ENCODE results near the gene STYXL2. TPM values are rescaled to one million over a fixed set of nuclear protein-coding genes. Genes with fewer than 3 reads are reported as not detected.

Gene STYXL2
- total and polyA plus RNA-seq, 9 of the 15 experiments (the other 6 are each of a cell fraction or from before 2014, with no cell fraction given): not detected

GRCh38 chr1:167114725-167115124 lies 20.9 kb downstream of the STYXL2 start (continued):
- TF ChIP-seq ZBTB34 (CRISPR knock-in tag; IDR thresholded peaks at IDR 0.05) (no peak), XRCC5 (IDR thresholded peaks at IDR 0.05; ENCODE audit: low read depth, low read length) (no peak), NFXL1 (CRISPR knock-in tag; IDR thresholded peaks at IDR 0.05) (no peak), PCBP1 (IDR thresholded peaks at IDR 0.05; ENCODE audit: low read depth, low read length, poor library complexity, severe bottlenecking) (no peak), NKRF (IDR thresholded peaks at IDR 0.05; ENCODE audit: borderline replicate concordance) (no peak), RAD21 (CRISPR knock-in tag; conservative IDR thresholded peaks at IDR 0.05 in 1 of 2, IDR thresholded peaks at IDR 0.05 in 1 of 2) (no peak)

- POLR2A ChIA-PET: interaction anchor here (0.7 to 1.2 kb wide), 4 partner anchors 11 to 425 kb away, joined by 3 read pairs; no protein-coding TSS in a partner anchor
- CTCF ChIA-PET (ENCODE audit: low intra/inter-chr PET ratio): no interaction called here
- 0% methylated on average over 5 of the region's 5 CpGs for WGBS (ENCODE audit: insufficient coverage, low coverage, missing lambda C conversion rate)
- Histone ChIP-seq H3K27me3 (ENCODE audit: control insufficient read depth in 2 of 2, insufficient read depth in 2 of 2, low read length in 2 of 2) (peaks cover 24 to 39% of the 10 kb centered on the region in 2 experiments), H3K36me3 (ENCODE audit: control insufficient read depth, insufficient read depth, low read length) (no peaks in the 10 kb centered on the region), H2AFZ (ENCODE audit: low read depth, low read length) (no peak overlapping the region), H3K27ac (ENCODE audit: extremely low read depth, low read depth, low read length) (no peak overlapping the region), H3K9ac (ENCODE audit: insufficient read depth in 1 of 2, low read depth in 2 of 2, low read length in 2 of 2) (no peak overlapping the region), H3K4me3 (no peak overlapping the region), H4K20me1 (replicated peaks; ENCODE audit: control insufficient read depth, insufficient read depth, low read length) (no peaks in the 10 kb centered on the region), H3K9me1 (ENCODE audit: control insufficient read depth, insufficient read depth, low read length) (no peaks in the 10 kb centered on the region), H3K4me1 (replicated peaks in 1 of 2; ENCODE audit: control insufficient read depth in 2 of 2, insufficient read depth in 2 of 2, low read length in 2 of 2) (no peaks in the 10 kb centered on the region), H3K9me3 (replicated peaks; ENCODE audit: control insufficient read depth, insufficient read depth, low read depth, low read length) (no peaks in the 10 kb centered on the region), H3K4me2 (ENCODE audit: insufficient read depth, low read length) (no peak overlapping the region), H3K79me2 (ENCODE audit: control insufficient read depth, insufficient read depth, low read length) (no peaks in the 10 kb centered on the region)
- ATAC-seq (no peak), FAIRE-seq (no peak), DNase-seq (ENCODE audit: extremely low read depth in 1 of 4, low spot score in 3 of 4) (no peak)
- intact Hi-C loops (cut with micrococcal nuclease): no loop called here
- no TSS peak for BruUV-seq (replicated peaks)
- in situ Hi-C loops (cut with MboI): no loop called here
- TF ChIP-seq BCLAF1 (IDR thresholded peaks at IDR 0.05; ENCODE audit: borderline replicate concordance in 1 of 2, control insufficient read depth in 1 of 2, low read depth in 2 of 2, low read length in 1 of 2) (no peak), ZNF408 (CRISPR knock-in tag; IDR thresholded peaks at IDR 0.05; ENCODE audit: low read depth) (no peak), ZBTB1 (CRISPR knock-in tag; IDR thresholded peaks at IDR 0.05; ENCODE audit: borderline replicate concordance, low read depth) (no peak), SMARCC2 (IDR thresholded peaks at IDR 0.05; ENCODE audit: low read depth) (no peak), IFI16 (CRISPR knock-in tag; IDR thresholded peaks at IDR 0.05) (no peak), RNF2 (IDR thresholded peaks at IDR 0.05) (no peak), ZNF175 (CRISPR knock-in tag; IDR thresholded peaks at IDR 0.05; ENCODE audit: low read depth) (no peak), HDAC6 (IDR thresholded peaks at IDR 0.05; ENCODE audit: low read depth, low read length) (no peak)
These were observed 21.8 kb downstream of the STYXL2 start for GRCh38 chr1:167115655-167116054.
